Stimulated activated CD4-positive, alpha-beta T cell treated with anti-CD3 and anti-CD28 coated beads, Interleukin-2, amount 100 ng/mL, for 24 hours (primary cell): Measurements from ENCODE around the gene SLC39A5.
"Not testable (repeated sequence)": the region's sequence is repeated elsewhere in the genome, so short reads cannot be mapped to it uniquely, and the experiment has no call there.

Experiments
- DNase-seq, 2 donors: peaks; one replicate each; pipeline ENCODE4 v3.0.0-alpha.2; 2020

Gene SLC39A5

GRCh38 chr12:56248711-56249110 lies 18.9 kb downstream of the SLC39A5 start:
- DNase-seq: no peak

- no peak for DNase-seq
Observed at GRCh38 chr12:56252649-56253048, 22.8 kb downstream of the SLC39A5 start.

- DNase-seq: no peak
Observed at GRCh38 chr12:56253091-56253490, 23.2 kb downstream of the SLC39A5 start.

GRCh38 chr12:56255671-56256070 lies 25.8 kb downstream of the SLC39A5 start:
- no peak for DNase-seq

- DNase-seq: no peak
Observed at GRCh38 chr12:56256326-56256960, 26.6 kb downstream of the SLC39A5 start.

GRCh38 chr12:56257071-56257470 lies 27.2 kb downstream of the SLC39A5 start:
- no peak for DNase-seq

GRCh38 chr12:56257491-56258067 lies 27.7 kb downstream of the SLC39A5 start:
- peak in 1 of 2 donors; percentile 21 for DNase-seq

GRCh38 chr12:56258068-56258819 lies 28.4 kb downstream of the SLC39A5 start, which contains the start of gene ANKRD52:
Gene ANKRD52 (minus strand): TSS chr12:56258384. CDS start chr12:56258269, 115 bp downstream.
- peak; percentile 83 to 86 for DNase-seq

GRCh38 chr12:56258820-56259183 lies 29.0 kb downstream of the SLC39A5 start:
- no peak for DNase-seq

GRCh38 chr12:56260380-56260779 lies 30.5 kb downstream of the SLC39A5 start:
- DNase-seq: no peak

GRCh38 chr12:56260921-56261320 lies 31.1 kb downstream of the SLC39A5 start:
- no peak for DNase-seq

GRCh38 chr12:56261503-56262232 lies 31.8 kb downstream of the SLC39A5 start:
- DNase-seq: no peak

GRCh38 chr12:56262955-56263354 lies 33.1 kb downstream of the SLC39A5 start:
- peak in 1 of 2 donors; percentile 29 for DNase-seq

- not testable (repeated sequence) for DNase-seq
Observed at GRCh38 chr12:56266068-56266692, 36.3 kb downstream of the SLC39A5 start.

- DNase-seq: peak; percentile 88 to 89
Observed at GRCh38 chr12:56266693-56267442, 37.0 kb downstream of the SLC39A5 start, which contains the start of gene COQ10A. Gene COQ10A (plus strand): TSS chr12:56266942. CDS start chr12:56267119, 177 bp downstream.

GRCh38 chr12:56267443-56268071 lies 37.7 kb downstream of the SLC39A5 start:
- no peak for DNase-seq

- DNase-seq: no peak
Observed at GRCh38 chr12:56271031-56271430, 41.2 kb downstream of the SLC39A5 start.

- not testable (repeated sequence) for DNase-seq
Observed at GRCh38 chr12:56272468-56272867, 42.6 kb downstream of the SLC39A5 start.

- no peak for DNase-seq
Observed at GRCh38 chr12:56274299-56274698, 44.4 kb downstream of the SLC39A5 start.

- no peak for DNase-seq
Observed at GRCh38 chr12:56278905-56279304, 49.1 kb downstream of the SLC39A5 start.

GRCh38 chr12:56280849-56281248 lies 51.0 kb downstream of the SLC39A5 start:
- no peak for DNase-seq
